KG1 (cell line): ENCODE data around the gene MZT2A.
"Not testable (repeated sequence)": the region's sequence is repeated elsewhere in the genome, so short reads cannot be mapped to it uniquely, and the experiment has no call there.

Experiments
- DNase-seq: peaks from one replicate; lab custom pipeline; 2025; lab: John Stamatoyannopoulos, UW

MZT2A gene

GRCh38 chr2:131520526-131520925, 28.3 kb upstream of the MZT2A start:
- no peak for DNase-seq

- not testable (repeated sequence) for DNase-seq
Observed at GRCh38 chr2:131519871-131520470, 27.8 kb upstream of the MZT2A start.

GRCh38 chr2:131519466-131519865, 27.3 kb upstream of the MZT2A start:
- no peak for DNase-seq

- not testable (repeated sequence) for DNase-seq
Observed at GRCh38 chr2:131518531-131518930, 26.3 kb upstream of the MZT2A start.

GRCh38 chr2:131517856-131518255, 25.7 kb upstream of the MZT2A start:
- not testable (repeated sequence) for DNase-seq

- DNase-seq, result no peak
Observed at GRCh38 chr2:131517106-131517831, 25.1 kb upstream of the MZT2A start.

GRCh38 chr2:131516621-131517020, 24.4 kb upstream of the MZT2A start:
- DNase-seq, result not testable (repeated sequence)

- no peak for DNase-seq
Observed at GRCh38 chr2:131516011-131516410, 23.8 kb upstream of the MZT2A start.

GRCh38 chr2:131515235-131515634, 23.0 kb upstream of the MZT2A start:
- DNase-seq, result not testable (repeated sequence)

- DNase-seq, result not testable (repeated sequence)
Observed at GRCh38 chr2:131514408-131515166, 22.4 kb upstream of the MZT2A start.

- not testable (repeated sequence) for DNase-seq
Observed at GRCh38 chr2:131511969-131512870, 20.0 kb upstream of the MZT2A start.

GRCh38 chr2:131511291-131511968, 19.2 kb upstream of the MZT2A start:
- not testable (repeated sequence) for DNase-seq

- no peak for DNase-seq
Observed at GRCh38 chr2:131509615-131510014, 17.4 kb upstream of the MZT2A start.

- DNase-seq, result not testable (repeated sequence)
Observed at GRCh38 chr2:131504082-131504750, 12.0 kb upstream of the MZT2A start.

GRCh38 chr2:131503587-131503986, 11.4 kb upstream of the MZT2A start:
- DNase-seq, result not testable (repeated sequence)

- not testable (repeated sequence) for DNase-seq
Observed at GRCh38 chr2:131498321-131498973, 6.2 kb upstream of the MZT2A start.

- not testable (repeated sequence) for DNase-seq
Observed at GRCh38 chr2:131495506-131495905, 3.3 kb upstream of the MZT2A start.

- no peak for DNase-seq
Observed at GRCh38 chr2:131493199-131493968, 1.2 kb upstream of the MZT2A start.
